Type B pancreatic cell (in vitro differentiated cells): ENCODE measurements around the gene SDR42E2. TPM values are rescaled to one million over a fixed set of nuclear protein-coding genes. Genes with fewer than 3 reads are reported as not detected.

Source experiments
- DNase-seq: peaks from one replicate; pipeline ENCODE4 v3.0.0; 2021; ENCODE audit warnings: mixed read lengths; ENCODE audit not compliant: unreplicated experiment; ENCODE audit errors: extremely low spot score
- H3K27ac Mint-ChIP-seq: 2 replicates; pipeline ENCODE4 v1.8.0; 2021; ENCODE audit warnings: mild to moderate bottlenecking, mixed read lengths
- H3K27me3 Mint-ChIP-seq: 2 replicates; pipeline ENCODE4 v1.8.0; 2021; ENCODE audit warnings: mixed read lengths
- H3K36me3 Mint-ChIP-seq: 2 replicates; pipeline ENCODE4 v1.8.0; 2021; ENCODE audit warnings: mixed read lengths
- H3K4me1 Mint-ChIP-seq: one replicate; pipeline ENCODE4 v1.8.0; 2021; ENCODE audit warnings: mixed read lengths; ENCODE audit not compliant: unreplicated experiment
- H3K4me3 Mint-ChIP-seq: 2 replicates; pipeline ENCODE4 v1.8.0; 2021; ENCODE audit warnings: mild to moderate bottlenecking, mixed read lengths
- H3K9me3 Mint-ChIP-seq: 2 replicates; pipeline ENCODE4 v1.8.0; 2021; ENCODE audit warnings: mixed read lengths
- total RNA-seq: library from RNA; stranded (reverse); gene quantifications from 2 replicates; pipeline ENCODE4 v1.2.1, GENCODE V29; 2021; ENCODE audit warnings: low replicate concordance
- TF ChIP-seq, protein P1 (sequence below): fragments of 200-600 bp; sonication (generic); conservative IDR thresholded peaks from 2 replicates; pipeline ENCODE4 v1.5.0; 2021; ENCODE audit warnings: antibody characterized with exemption, mild to moderate bottlenecking

Gene SDR42E2
- total RNA-seq, 1 donor from 2014 or later, result 0.19 TPM

DNA sequence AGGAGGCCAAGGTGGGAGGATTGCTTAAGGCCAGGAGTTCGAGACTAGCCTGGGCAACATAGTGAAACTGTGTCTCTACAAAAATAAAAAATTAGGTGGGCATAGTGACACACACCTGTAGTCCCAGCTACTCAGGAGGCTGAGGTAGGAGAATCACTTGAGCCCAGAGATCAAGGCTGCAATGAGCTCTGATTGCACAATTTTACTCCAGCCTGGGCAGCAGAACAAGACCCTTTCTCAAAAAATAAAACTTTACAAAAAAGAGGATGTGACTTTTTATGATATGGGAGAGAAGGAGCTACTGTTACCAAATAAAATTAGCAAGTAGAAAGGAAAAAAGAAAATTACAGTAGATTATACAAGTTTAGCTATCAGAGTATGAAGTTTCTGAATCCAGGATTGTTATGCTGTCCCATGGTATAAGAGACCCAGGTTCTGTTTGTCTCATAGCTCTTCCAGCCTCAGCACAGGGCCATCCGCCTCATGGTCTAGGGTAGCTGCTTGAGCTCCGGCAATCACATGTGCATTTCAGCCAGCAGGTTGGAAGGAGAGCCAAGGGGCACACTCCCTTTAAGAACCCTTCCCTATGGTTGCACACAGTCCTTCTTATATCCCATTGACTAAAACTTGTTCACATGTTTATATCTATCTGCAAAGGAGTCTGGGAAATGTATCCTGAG, 57.2 kb downstream of the SDR42E2 start:
- TF ChIP-seq, protein P1, sequence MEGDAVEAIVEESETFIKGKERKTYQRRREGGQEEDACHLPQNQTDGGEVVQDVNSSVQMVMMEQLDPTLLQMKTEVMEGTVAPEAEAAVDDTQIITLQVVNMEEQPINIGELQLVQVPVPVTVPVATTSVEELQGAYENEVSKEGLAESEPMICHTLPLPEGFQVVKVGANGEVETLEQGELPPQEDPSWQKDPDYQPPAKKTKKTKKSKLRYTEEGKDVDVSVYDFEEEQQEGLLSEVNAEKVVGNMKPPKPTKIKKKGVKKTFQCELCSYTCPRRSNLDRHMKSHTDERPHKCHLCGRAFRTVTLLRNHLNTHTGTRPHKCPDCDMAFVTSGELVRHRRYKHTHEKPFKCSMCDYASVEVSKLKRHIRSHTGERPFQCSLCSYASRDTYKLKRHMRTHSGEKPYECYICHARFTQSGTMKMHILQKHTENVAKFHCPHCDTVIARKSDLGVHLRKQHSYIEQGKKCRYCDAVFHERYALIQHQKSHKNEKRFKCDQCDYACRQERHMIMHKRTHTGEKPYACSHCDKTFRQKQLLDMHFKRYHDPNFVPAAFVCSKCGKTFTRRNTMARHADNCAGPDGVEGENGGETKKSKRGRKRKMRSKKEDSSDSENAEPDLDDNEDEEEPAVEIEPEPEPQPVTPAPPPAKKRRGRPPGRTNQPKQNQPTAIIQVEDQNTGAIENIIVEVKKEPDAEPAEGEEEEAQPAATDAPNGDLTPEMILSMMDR, result no peak
- no peak for DNase-seq
- Mint-ChIP-seq H3K4me1 (no peaks in the 10 kb centered on the region), H3K9me3 (no peaks in the 10 kb centered on the region), H3K27ac (peak overlapping the region; percentile 26), H3K36me3 (no peaks in the 10 kb centered on the region), H3K27me3 (no peaks in the 10 kb centered on the region), H3K4me3 (no peak overlapping the region)

- H3K36me3 Mint-ChIP-seq, result no peaks in the 10 kb centered on the region
- peak overlapping the region; percentile 26 for H3K27ac Mint-ChIP-seq
- H3K27me3 Mint-ChIP-seq, result no peaks in the 10 kb centered on the region
- TF ChIP-seq, protein P1, result no peak
- DNase-seq, result no peak
- H3K4me3 Mint-ChIP-seq, result no peak overlapping the region
- H3K4me1 Mint-ChIP-seq, result no peaks in the 10 kb centered on the region
- no peaks in the 10 kb centered on the region for H3K9me3 Mint-ChIP-seq
Observed at GRCh38 chr16:22220069-22220440, 57.7 kb downstream of the SDR42E2 start.

DNA sequence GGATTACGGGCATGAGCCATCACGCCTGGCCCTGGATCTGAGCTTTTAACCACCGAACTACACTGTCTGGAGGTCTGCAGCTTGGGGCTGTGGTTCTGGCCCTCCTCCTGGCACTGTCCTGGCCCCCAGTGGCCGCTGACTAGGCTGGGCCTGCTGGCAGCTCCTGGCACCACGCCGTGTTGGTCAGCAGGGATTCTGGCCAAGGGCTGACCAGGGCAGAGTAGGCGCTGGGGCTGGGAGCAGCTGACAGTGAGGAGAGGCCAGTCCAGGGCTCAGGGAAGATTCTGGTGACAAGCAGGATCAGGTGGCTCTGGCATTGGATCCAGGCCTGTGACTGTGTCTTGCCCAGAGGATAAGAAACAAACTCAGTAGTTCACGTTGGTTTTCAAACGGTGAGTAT, 58.4 kb downstream of the SDR42E2 start:
- Mint-ChIP-seq H3K4me3 (no peak overlapping the region), H3K27me3 (no peaks in the 10 kb centered on the region), H3K36me3 (no peaks in the 10 kb centered on the region), H3K9me3 (no peaks in the 10 kb centered on the region), H3K27ac (no peak overlapping the region), H3K4me1 (no peaks in the 10 kb centered on the region)
- DNase-seq, result no peak
- TF ChIP-seq, protein P1, result no peak

- Mint-ChIP-seq H3K4me1 (no peaks in the 10 kb centered on the region), H3K36me3 (no peaks in the 10 kb centered on the region), H3K27me3 (no peaks in the 10 kb centered on the region)
Observed at GRCh38 chr16:22222006-22222405, 59.7 kb downstream of the SDR42E2 start.

DNA sequence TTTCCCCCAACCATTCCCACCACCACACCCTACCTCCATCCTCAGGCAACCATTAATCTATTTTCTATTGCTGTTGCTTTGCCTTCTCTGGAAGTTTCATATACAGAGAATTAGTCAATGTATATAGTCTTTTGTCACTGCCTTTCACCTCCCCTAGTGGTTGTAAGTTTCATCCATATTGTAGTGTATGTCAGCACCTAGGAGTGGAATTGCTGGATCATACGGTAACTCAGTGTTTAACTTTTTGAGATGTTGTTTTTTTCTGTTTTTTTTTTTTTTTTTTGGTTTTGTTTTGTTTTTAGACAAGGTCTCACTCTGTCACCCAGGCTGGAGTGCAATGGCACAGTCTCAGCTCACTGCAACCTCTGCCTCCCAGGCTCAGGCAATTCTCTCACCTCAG, 60.7 kb downstream of the SDR42E2 start:
- Mint-ChIP-seq H3K27me3 (no peaks in the 10 kb centered on the region), H3K9me3 (no peaks in the 10 kb centered on the region)

More at GRCh38 chr16:22222006-22222405, 59.7 kb downstream of the SDR42E2 start:
- H3K9me3 Mint-ChIP-seq, result no peaks in the 10 kb centered on the region
- H3K4me3 Mint-ChIP-seq, result no peak overlapping the region
- TF ChIP-seq, protein P1, result no peak
- no peak for DNase-seq
- no peak overlapping the region for H3K27ac Mint-ChIP-seq

More for the DNA sequence above, 60.7 kb downstream of the SDR42E2 start:
- no peak overlapping the region for H3K27ac Mint-ChIP-seq
- H3K4me3 Mint-ChIP-seq, result no peak overlapping the region
- no peaks in the 10 kb centered on the region for H3K4me1 Mint-ChIP-seq
- TF ChIP-seq, protein P1, result no peak
- no peaks in the 10 kb centered on the region for H3K36me3 Mint-ChIP-seq
- DNase-seq, result no peak
